NCI-H510A treated with DMSO at 0.1 percent for 48 hours (cell line): ENCODE measurements around the gene SPTLC3.
A peak's percentile ranks its signal among the peaks of the same experiment; 100 is the strongest.

Experiments used
- DNase-seq: peaks from one replicate; lab custom pipeline; 2025; lab: John Stamatoyannopoulos, UW

Gene SPTLC3

DNA sequence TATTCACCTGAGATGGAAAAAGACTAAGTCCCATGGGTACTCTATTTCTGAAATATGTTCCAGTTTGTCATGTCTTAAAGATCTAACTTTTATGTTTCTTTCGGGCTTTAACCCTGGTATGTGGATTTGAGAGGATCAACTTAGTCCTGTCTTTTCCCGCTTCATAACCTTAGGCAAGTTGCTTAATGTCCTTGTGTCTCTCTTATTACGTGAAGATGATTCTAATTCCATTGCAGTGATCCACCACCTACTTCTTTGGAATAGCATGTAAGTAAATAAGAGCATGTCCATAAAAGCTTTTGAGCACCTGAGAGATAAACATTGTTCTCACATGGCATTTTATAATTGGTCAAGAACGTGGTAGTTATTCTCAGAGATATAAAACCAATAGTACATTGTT lies 23.0 kb downstream of the SPTLC3 start:
- DNase-seq: no peak

GRCh38 chr20:13034115-13034514 lies 25.3 kb downstream of the SPTLC3 start:
- DNase-seq: no peak

GRCh38 chr20:13034936-13035335 lies 26.2 kb downstream of the SPTLC3 start:
- no peak for DNase-seq

DNA sequence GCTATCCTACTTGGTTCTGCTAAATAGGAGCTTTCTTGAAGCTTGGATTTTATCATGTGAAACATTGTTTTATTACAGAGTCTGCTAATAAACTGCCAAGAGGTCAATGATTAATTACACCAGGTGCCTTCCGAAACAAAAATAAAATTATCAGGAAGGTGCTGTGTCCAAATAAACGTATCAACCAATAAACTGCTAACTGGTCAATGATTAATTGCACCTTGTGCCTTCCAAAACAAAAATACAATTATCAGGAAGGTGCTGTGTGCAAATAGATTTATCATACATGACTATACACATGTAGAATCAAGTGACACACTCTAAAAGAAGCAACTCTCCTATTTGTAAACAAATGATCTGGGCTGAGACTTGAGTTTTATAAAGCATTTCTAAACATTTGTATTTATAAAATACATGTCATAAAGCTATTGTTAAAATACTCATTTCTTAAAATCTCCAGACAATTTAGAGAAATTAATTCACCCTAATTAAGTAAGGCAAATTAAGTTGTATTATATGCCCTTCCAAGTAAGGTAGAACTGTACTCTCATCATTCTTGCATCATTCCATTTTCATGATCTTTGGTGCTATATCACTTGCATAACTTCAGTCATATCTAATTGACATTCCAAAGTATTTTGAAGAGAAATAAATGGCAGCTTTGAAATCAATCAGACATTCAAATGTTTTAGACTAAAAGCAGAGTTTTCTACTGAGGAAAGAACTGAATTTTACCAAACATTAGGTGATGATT lies 26.8 kb downstream of the SPTLC3 start:
- DNase-seq: no peak

DNA sequence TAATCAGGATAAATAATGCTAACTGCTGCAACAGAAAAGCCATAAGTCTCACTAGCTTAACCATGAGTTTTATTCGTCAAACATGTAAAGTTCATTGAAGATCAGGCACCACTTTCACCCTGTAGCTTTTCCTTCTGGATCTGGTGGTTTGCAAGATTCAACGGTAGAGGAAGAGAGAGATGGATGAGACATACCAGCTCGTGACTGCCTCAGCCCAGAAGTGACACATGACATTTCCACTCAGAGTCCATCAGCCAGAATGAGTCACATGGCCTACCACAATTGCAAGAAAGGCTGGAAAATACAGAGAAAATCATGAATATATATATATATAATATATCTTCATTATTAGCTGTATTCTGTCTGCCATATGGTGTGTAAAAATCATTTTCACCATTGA lies 29.0 kb downstream of the SPTLC3 start:
- DNase-seq: no peak

GRCh38 chr20:13041574-13042457 lies 33.0 kb downstream of the SPTLC3 start:
- no peak for DNase-seq

- no peak for DNase-seq
Measured at GRCh38 chr20:13042458-13042794, 33.7 kb downstream of the SPTLC3 start.

DNA sequence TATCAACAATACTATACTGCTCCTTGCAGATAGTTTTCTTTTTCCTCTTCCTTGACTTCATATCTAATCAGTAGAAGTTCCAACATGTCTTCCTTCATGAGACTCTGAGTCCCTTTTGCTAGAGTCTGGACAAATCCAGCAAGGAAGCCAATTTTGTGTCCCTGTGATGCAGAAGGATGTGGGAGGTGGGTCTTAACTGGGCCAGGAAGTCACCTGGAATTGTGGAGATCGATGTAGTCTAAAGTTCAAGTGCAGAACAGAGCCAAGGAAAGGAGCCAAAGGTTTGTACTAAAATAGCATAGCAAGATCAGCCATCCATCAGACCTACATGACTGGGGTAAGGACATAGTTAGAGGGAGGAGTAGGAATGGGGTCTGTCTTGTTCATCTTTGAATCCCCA lies 37.6 kb downstream of the SPTLC3 start:
- DNase-seq: no peak

GRCh38 chr20:13054011-13054410 lies 45.2 kb downstream of the SPTLC3 start:
- no peak for DNase-seq

DNA sequence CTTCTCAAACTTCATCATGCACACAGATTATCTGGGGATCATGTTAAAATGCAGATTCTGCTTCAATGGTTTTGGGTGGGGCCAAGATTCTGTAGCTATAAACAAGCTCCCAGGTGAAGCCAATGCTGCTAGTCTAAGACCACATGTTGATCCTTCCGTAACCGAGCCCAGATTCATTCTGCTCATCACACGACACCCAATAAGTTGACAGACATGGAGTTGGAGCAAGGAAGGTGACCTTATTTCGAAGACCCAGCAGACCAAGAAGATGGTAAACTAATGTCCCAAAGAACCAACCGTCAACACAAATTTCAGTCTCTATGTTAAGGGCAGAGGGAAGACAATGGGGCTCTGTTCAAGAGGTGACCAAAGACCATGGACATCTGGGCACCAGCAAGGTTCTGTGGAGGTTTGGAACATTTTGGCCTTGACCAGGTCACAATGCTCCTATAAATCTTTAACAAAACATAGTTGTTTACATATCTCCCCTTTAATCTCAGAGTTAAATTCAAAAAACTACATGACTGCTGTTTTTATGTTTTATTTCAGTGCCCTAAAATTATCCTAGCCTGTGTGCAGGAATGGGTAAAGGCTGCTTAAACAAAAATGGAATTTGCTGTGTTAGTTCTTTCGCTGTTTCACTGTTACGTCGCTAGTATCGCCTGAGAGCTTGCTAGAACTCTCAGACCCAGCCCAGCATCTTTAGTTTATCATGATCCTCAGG lies 50.1 kb downstream of the SPTLC3 start:
- no peak for DNase-seq

DNA sequence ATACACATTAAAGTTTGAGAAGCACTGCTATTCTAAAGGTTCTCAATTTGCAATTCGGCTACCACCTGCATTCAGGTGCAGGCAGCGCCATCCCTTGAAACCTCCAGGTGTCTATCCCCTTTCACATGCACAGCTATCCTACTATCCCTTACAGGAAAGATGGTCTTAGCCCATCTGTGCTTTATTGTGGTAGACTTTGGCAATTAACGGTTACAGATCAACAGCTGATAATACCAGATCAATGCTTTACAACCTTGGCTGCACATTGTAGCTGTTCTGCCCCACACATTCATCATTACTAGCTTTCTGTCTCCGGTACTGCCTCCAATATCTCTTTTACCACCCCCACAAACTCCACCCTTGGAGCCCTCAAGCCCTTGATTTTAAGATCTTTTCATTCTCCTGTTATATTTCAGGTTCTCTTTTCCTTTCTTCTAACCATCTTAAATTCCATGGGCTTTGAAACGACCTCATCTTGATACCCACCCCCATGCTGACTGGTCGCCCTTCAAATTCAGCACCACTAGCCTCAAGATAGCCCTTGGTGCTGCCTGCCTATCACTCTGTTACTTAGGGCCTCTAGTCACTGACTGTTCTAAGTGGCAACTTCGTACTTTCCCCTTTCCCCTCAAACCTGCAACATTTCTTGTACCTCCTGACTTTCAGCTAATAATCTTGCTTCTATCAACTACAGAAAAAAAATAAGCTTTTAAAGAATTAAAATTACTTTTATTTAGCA lies 50.8 kb downstream of the SPTLC3 start:
- no peak for DNase-seq

DNA sequence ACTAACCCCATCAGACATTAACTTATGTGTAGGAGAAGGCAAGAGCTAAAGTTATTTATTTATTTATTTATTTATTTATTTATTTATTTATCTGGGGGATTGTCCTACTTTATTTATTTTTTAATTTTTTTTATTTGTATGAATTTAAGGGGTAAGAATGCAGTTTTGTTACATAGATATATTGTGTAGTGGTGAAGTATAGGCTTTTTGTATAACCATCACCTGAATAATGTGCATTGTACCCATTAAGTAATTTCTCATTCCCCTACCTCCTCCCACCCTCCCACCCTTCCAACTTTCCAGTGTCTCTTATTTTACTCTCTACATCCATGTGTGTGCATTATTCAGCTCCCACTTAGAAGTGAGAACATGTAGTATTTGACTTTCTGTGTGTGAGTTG lies 51.6 kb downstream of the SPTLC3 start:
- DNase-seq: no peak

DNA sequence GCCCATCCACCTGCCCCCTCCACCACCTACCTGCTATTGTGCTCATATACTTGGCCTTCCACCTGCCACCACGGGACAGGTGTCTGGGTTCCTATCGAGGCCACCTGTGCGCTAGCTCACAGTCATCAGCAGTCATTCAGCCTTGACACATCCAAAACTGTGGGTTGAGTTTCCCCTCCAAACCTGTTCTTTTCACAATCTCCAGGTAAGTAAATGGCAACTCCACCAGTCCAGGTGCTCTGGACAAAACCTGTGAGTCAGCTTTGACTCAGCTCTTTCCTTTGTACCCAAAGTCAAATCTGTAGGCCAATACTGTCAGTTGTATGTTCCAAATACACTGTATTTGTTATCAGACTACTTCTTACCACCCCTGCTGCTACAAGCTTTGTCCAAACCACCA lies 52.6 kb downstream of the SPTLC3 start:
- DNase-seq: peak; percentile 65

DNA sequence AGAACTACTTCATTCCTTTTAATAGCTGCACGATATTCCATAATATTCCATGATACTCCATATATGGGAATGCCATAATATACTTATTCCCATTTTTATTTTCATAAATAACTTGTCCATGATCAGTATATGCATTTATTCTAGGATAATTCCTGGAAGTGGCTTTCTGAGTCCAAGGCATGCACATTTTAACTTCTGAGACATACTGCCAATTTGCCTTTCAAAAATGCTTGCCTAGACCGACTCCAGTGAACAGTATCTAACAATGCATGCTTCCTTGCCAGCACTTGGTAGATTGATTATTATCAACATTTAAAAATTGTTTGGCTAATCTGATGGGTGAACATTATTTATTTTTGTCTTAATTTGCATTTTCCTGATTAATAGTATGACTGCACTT lies 54.0 kb downstream of the SPTLC3 start:
- DNase-seq: no peak

- DNase-seq: no peak
Measured at GRCh38 chr20:13068336-13068735, 59.6 kb downstream of the SPTLC3 start.

- DNase-seq: no peak
Measured at GRCh38 chr20:13081877-13082276, 73.1 kb downstream of the SPTLC3 start.

GRCh38 chr20:13082378-13082777 lies 73.6 kb downstream of the SPTLC3 start:
- no peak for DNase-seq

- DNase-seq: no peak
Measured at GRCh38 chr20:13085275-13085674, 76.5 kb downstream of the SPTLC3 start.

DNA sequence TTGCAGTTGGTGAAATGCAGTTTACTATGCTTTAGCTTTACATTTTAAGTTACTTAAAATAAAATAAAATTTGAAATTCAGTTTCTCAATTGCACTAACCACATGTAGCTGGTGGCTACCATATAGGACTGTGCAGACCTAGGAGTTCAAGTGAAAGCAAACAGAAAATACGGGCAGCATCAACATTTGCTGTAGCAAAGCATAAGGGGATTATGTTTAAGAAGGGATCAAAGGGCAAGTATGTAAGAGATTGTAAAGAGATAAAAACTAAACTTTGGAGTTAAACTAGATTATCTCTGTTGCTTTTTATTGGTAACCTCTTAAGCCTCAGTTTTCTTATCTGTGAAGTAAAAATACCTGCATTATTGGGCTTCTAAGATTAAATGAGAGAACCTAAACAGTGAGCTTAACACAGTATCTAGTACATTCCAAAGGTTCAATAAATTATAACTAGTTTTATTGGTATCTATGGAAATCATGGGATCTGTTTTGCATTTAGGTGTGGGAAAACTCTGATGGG lies 81.2 kb downstream of the SPTLC3 start:
- no peak for DNase-seq

DNA sequence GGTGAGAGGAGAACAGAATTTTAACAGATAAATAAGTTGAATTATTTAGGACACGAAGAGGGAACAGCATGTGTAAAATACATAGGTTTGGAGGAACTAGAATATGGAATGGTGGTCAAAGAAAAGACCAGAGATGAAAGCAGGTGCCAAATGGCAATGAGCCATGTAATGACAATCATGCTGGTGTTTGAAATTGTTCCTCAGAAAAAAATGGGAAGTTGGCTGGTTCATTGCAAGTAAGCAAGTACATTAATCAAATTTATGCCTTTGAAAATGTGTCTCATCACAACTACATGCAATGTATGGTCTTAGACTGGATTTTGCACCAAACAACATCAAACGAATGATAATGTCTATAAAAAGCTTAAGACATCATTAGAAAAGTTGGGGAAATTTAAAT lies 83.3 kb downstream of the SPTLC3 start:
- no peak for DNase-seq

DNA sequence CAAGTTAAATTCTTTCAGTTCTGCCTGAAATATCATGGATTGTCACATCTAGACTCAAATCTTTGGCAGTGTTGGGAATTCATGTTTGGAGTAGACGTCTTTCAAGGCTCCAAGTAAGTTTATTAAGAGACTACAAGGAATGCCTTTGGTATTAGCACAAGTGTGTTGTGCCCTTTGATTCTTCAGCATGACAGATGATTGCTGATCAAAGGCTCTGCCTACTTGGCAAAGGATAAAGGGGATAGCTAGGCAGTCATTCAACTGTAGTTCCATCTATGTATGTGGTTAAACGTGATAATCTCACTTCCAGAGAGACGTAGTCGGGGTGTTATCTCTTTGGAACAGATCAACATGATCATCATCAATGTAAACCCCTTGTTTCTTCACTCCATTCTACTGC lies 86.2 kb downstream of the SPTLC3 start:
- no peak for DNase-seq
